LNCaP clone FGC (cell line): ENCODE data around the gene LPP.

Source experiments
- DNase-seq: peaks from one replicate; pipeline ENCODE4 v3.0.0-alpha.2; 2011; ENCODE audit warnings: low read depth
- H3K4me3 ChIP-seq: 2 replicates; pipeline ENCODE4 v1.5.1; 2011; ENCODE audit warnings: mild to moderate bottlenecking, low read depth, low read length, control low read depth
- CTCF ChIP-seq: IDR thresholded peaks from 2 replicates; pipeline ENCODE4 v1.5.1; 2012; ENCODE audit warnings: mild to moderate bottlenecking; ENCODE audit not compliant: control insufficient read depth, insufficient read depth; ENCODE audit errors: extremely low read depth

The LPP gene

GRCh38 chr3:188407158-188407880 is 253.4 kb downstream of the LPP start:
- TF ChIP-seq CTCF = no peak
- no peak for DNase-seq
- H3K4me3 ChIP-seq = no peak overlapping the region

GRCh38 chr3:188408831-188409230 is 254.9 kb downstream of the LPP start:
- no peak for TF ChIP-seq CTCF
- DNase-seq = no peak
- H3K4me3 ChIP-seq = no peak overlapping the region

- H3K4me3 ChIP-seq = no peak overlapping the region
- TF ChIP-seq CTCF = no peak
These were observed 257.8 kb downstream of the LPP start for GRCh38 chr3:188411750-188412149.

GRCh38 chr3:188415196-188415595 is 261.2 kb downstream of the LPP start:
- DNase-seq = no peak
- no peak for TF ChIP-seq CTCF
- H3K4me3 ChIP-seq = no peak overlapping the region

More at GRCh38 chr3:188411750-188412149, 257.8 kb downstream of the LPP start:
- no peak for DNase-seq

- DNase-seq = no peak
- no peak overlapping the region for H3K4me3 ChIP-seq
- TF ChIP-seq CTCF = no peak
These were observed 262.1 kb downstream of the LPP start for GRCh38 chr3:188416041-188416440.

- DNase-seq = no peak
- H3K4me3 ChIP-seq = no peak overlapping the region
- no peak for TF ChIP-seq CTCF
These were observed 263.3 kb downstream of the LPP start for GRCh38 chr3:188417271-188417696.

GRCh38 chr3:188417766-188418165 is 263.8 kb downstream of the LPP start:
- no peak overlapping the region for H3K4me3 ChIP-seq
- TF ChIP-seq CTCF = no peak
- no peak for DNase-seq
